K562 (cell line): ENCODE results near the gene NOX5. TPM values are rescaled to one million over a fixed set of nuclear protein-coding genes. Genes with fewer than 3 reads are reported as not detected.

ENCODE experiments used
- BRF2 ChIP-seq: IDR thresholded peaks from 3 replicates; pipeline ENCODE4 v1.6.1; 2011; ENCODE audit warnings: borderline replicate concordance, mild to moderate bottlenecking; ENCODE audit not compliant: insufficient read length, insufficient read depth
- CC2D1A ChIP-seq: fragments of 450-650 bp; IDR thresholded peaks from 2 replicates; pipeline ENCODE4 v1.6.1; 2017; ENCODE audit warnings: mild to moderate bottlenecking
- CTBP1 ChIP-seq: fragments of 450-650 bp; IDR thresholded peaks from 2 replicates; pipeline ENCODE4 v1.6.1; 2016; ENCODE audit warnings: borderline replicate concordance
- CTCFL ChIP-seq: IDR thresholded peaks from 2 replicates; pipeline ENCODE4 v1.6.1; 2011; ENCODE audit warnings: borderline replicate concordance, low read depth, mild to moderate bottlenecking, moderate library complexity, low read length; ENCODE audit not compliant: insufficient read depth, poor library complexity, severe bottlenecking
- HLTF ChIP-seq: fragments of 450-650 bp; IDR thresholded peaks from 2 replicates; pipeline ENCODE4 v1.6.1; 2016
- HNRNPLL ChIP-seq: fragments of 200-400 bp; formaldehyde crosslinking; IDR thresholded peaks from 2 replicates; pipeline ENCODE4 v1.6.1; 2017; ENCODE audit warnings: low read length, low read depth, mild to moderate bottlenecking; ENCODE audit not compliant: poor library complexity, severe bottlenecking
- HSF4 ChIP-seq: fragments of 250-450 bp; sonication (Bioruptor Pico); IDR thresholded peaks from 2 replicates; pipeline ENCODE4 v2.1.2; 2022; ENCODE audit warnings: mild to moderate bottlenecking, moderate library complexity, borderline replicate concordance
- JUND ChIP-seq, 2 experiments: IDR thresholded peaks; 2 replicates in 1 of 2; 3 replicates in 1 of 2; pipeline ENCODE4 v1.6.1; 2011; ENCODE audit warnings: borderline replicate concordance in 2 of 2, low read depth in 2 of 2, low read length in 2 of 2, improper control_type of control experiment in 1 of 2, missing biosample characterization in 1 of 2, missing genetic modification characterization in 1 of 2, missing genetic modification reagents in 1 of 2
- LEF1 ChIP-seq: fragments of 450-650 bp; IDR thresholded peaks from 2 replicates; pipeline ENCODE4 v1.6.1; 2016; ENCODE audit warnings: mild to moderate bottlenecking
- MAFG ChIP-seq: fragments of 450-650 bp; conservative IDR thresholded peaks from 2 replicates; pipeline ENCODE4 v1.6.1; 2016; ENCODE audit warnings: missing genetic modification characterization, missing compliant biosample characterization
- MAZ ChIP-seq, 2 experiments: fragments of 450-650 bp in 1 of 2; sonication (generic) in 1 of 2; formaldehyde crosslinking; IDR thresholded peaks in 1 of 2; conservative IDR thresholded peaks in 1 of 2; 2 replicates each; pipeline versions ENCODE4 v1.4.0 to v1.5.0; 2020; ENCODE audit warnings: mild to moderate bottlenecking in 1 of 2, missing genetic modification reagents in 1 of 2
- MCM5 ChIP-seq: fragments of 450-650 bp; IDR thresholded peaks from 2 replicates; pipeline ENCODE4 v1.6.1; 2016; ENCODE audit warnings: low read depth
- MCM7 ChIP-seq, 2 experiments: fragments of 450-650 bp; IDR thresholded peaks; 2 replicates each; pipeline ENCODE4 v1.6.1; 2016 to 2018
- NR2C1 ChIP-seq, 2 experiments: fragments of 450-650 bp; IDR thresholded peaks; 2 replicates each; pipeline ENCODE4 v1.6.1; 2017; ENCODE audit warnings: mild to moderate bottlenecking in 2 of 2, antibody characterized with exemption in 1 of 2, inconsistent platforms in 1 of 2, missing compliant biosample characterization in 1 of 2, missing genetic modification characterization in 1 of 2
- NR3C1 ChIP-seq: sonication (generic); formaldehyde crosslinking; IDR thresholded peaks from 2 replicates; pipeline ENCODE4 v1.8.1; 2022; ENCODE audit warnings: missing genetic modification reagents
- RAD21 ChIP-seq, 2 experiments: fragments of 250-450 bp in 1 of 2; fragments of 450-650 bp in 1 of 2; sonication (Bioruptor Pico) in 1 of 2; formaldehyde crosslinking in 1 of 2; IDR thresholded peaks in 1 of 2; conservative IDR thresholded peaks in 1 of 2; 2 replicates each; pipeline versions ENCODE4 v1.4.0 to v1.8.0; 2020 to 2022; ENCODE audit warnings: mild to moderate bottlenecking in 2 of 2, moderate library complexity in 1 of 2
- RBM25 ChIP-seq: fragments of 200-400 bp; formaldehyde crosslinking; IDR thresholded peaks from 2 replicates; pipeline ENCODE4 v1.6.1; 2018; ENCODE audit warnings: low read length, low read depth, moderate library complexity; ENCODE audit not compliant: severe bottlenecking
- SAFB ChIP-seq: fragments of 200-400 bp; formaldehyde crosslinking; IDR thresholded peaks from 2 replicates; pipeline ENCODE4 v1.6.1; 2017; ENCODE audit warnings: low read depth, low read length, borderline replicate concordance
- TAF15 ChIP-seq: fragments of 200-400 bp; formaldehyde crosslinking; IDR thresholded peaks from 2 replicates; pipeline ENCODE4 v1.6.1; 2017; ENCODE audit warnings: mild to moderate bottlenecking, low read depth, low read length, moderate library complexity
- TEAD2 ChIP-seq: fragments of 450-650 bp; IDR thresholded peaks from 2 replicates; pipeline ENCODE4 v1.6.1; 2016; ENCODE audit warnings: missing genetic modification characterization, control low read depth, missing compliant biosample characterization
- ZNF41 ChIP-seq: fragments of 250-450 bp; sonication (Bioruptor Pico); conservative IDR thresholded peaks from 2 replicates; pipeline ENCODE4 v1.4.0; 2020; ENCODE audit warnings: mild to moderate bottlenecking
- ZNF583 ChIP-seq: fragments of 250-450 bp; sonication (Bioruptor Pico); IDR thresholded peaks from 2 replicates; pipeline ENCODE4 v1.4.0; 2020
- ZNF695 ChIP-seq: fragments of 450-650 bp; formaldehyde crosslinking; IDR thresholded peaks from 2 replicates; pipeline ENCODE4 v1.4.0; 2020; ENCODE audit warnings: mild to moderate bottlenecking, moderate library complexity
- ZNF766 ChIP-seq: fragments of 200-800 bp; sonication (Bioruptor generic); conservative IDR thresholded peaks from 2 replicates; pipeline ENCODE4 v1.6.1; 2016; ENCODE audit warnings: missing genetic modification characterization, missing compliant biosample characterization
- ZNF778 ChIP-seq: fragments of 450-650 bp; formaldehyde crosslinking; IDR thresholded peaks from 2 replicates; pipeline ENCODE4 v1.4.0; 2020; ENCODE audit warnings: mild to moderate bottlenecking, moderate library complexity
- polyA plus RNA-seq, 8 experiments: library from polyadenylated mRNA; depleted of rRNA in 4 of 8; stranded (reverse) in 5 of 8; unstranded in 3 of 8; fragments of >200 nt; fragmentation: Nextera tagmentation in 2 of 8; fragmentation: Illumina TruSeq in 1 of 8; extraction: Ambion mirVana in 2 of 8; extraction: Trizol in 1 of 8; gene quantifications; 2 replicates each; pipeline versions ENCODE4 v1.2.1 to v1.2.3, GENCODE V29; 2011 to 2014; ENCODE audit warnings: inconsistent platforms in 1 of 8, missing spikeins in 1 of 8
- total RNA-seq, 7 experiments: library from RNA; depleted of rRNA in 6 of 7; stranded (reverse); fragments of >200 nt in 6 of 7; fragmentation: Illumina TruSeq in 2 of 7; extraction: Trizol in 2 of 7; gene quantifications; 2 replicates each; pipeline versions ENCODE4 v1.2.1 to v1.2.3, GENCODE V29; 2011 to 2021; ENCODE audit warnings: low replicate concordance in 1 of 7

Gene NOX5
- total and polyA plus RNA-seq, 9 of the 15 experiments (the other 6 are each of a cell fraction or from before 2014, with no cell fraction given): 0.01 TPM; not detected in 8

GRCh38 chr15:69031013-69032001, 16.8 kb downstream of the NOX5 start (continued):
- TF ChIP-seq ZNF778 (CRISPR knock-in tag): no peak
- TF ChIP-seq ZNF766 (CRISPR knock-in tag): no peak
- no peak for TF ChIP-seq HSF4 (CRISPR knock-in tag)
- TF ChIP-seq ZNF583 (CRISPR knock-in tag): no peak
- TF ChIP-seq MAFG (tag): 0 out of 2 replicates have a peak, but pooled peaks have one; percentile 20
- TF ChIP-seq RAD21 (CRISPR knock-in tag; conservative IDR thresholded peaks at IDR 0.05 in 1 of 2, IDR thresholded peaks at IDR 0.05 in 1 of 2): peak; percentile 58 to 89
- peak; percentile 26 to 63; a peak in 2 of 4 replicates for TF ChIP-seq MAZ (CRISPR knock-in tag; conservative IDR thresholded peaks at IDR 0.05 in 1 of 2, IDR thresholded peaks at IDR 0.05 in 1 of 2)
- TF ChIP-seq TAF15: no peak
- TF ChIP-seq CTBP1: peak; percentile 57; the same call in 1 of the 2 replicates
- no peak for TF ChIP-seq NR3C1 (CRISPR knock-in tag)
- no peak for TF ChIP-seq MCM7 (IDR thresholded peaks at IDR 0.05)
- no peak for TF ChIP-seq HLTF
- no peak for TF ChIP-seq MCM5
- TF ChIP-seq ZNF695 (CRISPR knock-in tag): no peak
- no peak for TF ChIP-seq TEAD2 (tag)
- TF ChIP-seq BRF2: no peak
- TF ChIP-seq HNRNPLL: no peak
- peak; percentile 59; the same call in 1 of the 2 replicates for TF ChIP-seq SAFB
- no peak for TF ChIP-seq ZNF41 (CRISPR knock-in tag)
- TF ChIP-seq JUND (IDR thresholded peaks at IDR 0.05; ENCODE audit: borderline replicate concordance, low read depth, low read length): no peak
- TF ChIP-seq JUND (tag; IDR thresholded peaks at IDR 0.05; ENCODE audit: borderline replicate concordance, low read depth, low read length): no peak
- no peak for TF ChIP-seq NR2C1 (IDR thresholded peaks at IDR 0.05)
- TF ChIP-seq NR2C1 (tag; IDR thresholded peaks at IDR 0.05): no peak
- TF ChIP-seq CTCFL: peak; percentile 5
- no peak for TF ChIP-seq LEF1
- 0 out of 2 replicates have a peak, but pooled peaks have one; percentile 33 for TF ChIP-seq CC2D1A
- no peak for TF ChIP-seq RBM25
